ENCODE data around the gene EHD2. TPM values are rescaled to one million over a fixed set of nuclear protein-coding genes. Genes with fewer than 3 reads are reported as not detected.

The EHD2 gene
- total and polyA plus RNA-seq, 4 donors, result 68.0 to 190 (median 127) TPM

DNA sequence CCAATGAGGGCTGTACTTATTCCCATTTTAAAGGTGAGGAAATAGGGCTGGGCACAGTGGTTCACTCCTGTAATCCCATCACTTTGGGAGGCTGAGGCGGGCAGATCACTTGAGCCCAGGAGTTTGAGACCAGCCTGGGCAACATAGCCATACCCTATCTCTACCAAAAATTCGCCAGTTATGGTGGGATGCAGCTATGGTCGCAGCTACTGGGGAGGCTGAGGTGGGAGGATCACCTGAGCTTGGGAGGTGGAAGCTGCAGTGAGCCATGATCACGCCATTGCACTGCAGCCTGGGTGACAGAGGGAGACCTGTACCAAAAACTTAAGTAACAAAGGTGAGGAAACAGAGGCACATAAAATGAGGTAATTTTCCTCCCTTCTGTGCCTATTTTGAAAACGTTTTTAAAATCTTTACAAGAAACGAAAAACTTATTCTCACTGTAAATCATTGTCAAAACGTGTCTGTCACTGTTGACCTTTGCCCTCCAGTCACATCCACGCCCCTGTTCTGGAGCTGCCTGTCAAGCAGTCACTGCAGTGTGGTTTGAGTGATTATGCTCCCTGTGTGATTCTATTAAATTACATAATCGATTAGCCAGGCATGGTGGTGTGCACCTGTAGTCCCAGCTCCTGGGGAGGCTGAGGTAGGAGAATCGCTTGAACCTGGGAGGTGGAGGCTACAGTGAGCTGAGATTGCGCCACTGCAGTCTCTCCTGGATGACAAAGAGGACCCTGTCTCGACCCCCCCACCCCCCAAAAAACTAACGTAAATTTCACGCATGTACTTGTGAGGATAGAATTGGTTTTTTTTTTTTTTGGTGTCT, 44.6 kb downstream of the EHD2 start:
- Histone ChIP-seq H3K27ac (ENCODE audit: low read depth in 1 of 2, low read length in 1 of 2) (no peak overlapping the region), H3K4me3 (no peak overlapping the region), H3K27me3 (ENCODE audit: control insufficient read depth in 3 of 3, insufficient read depth in 3 of 3, low read length in 2 of 3) (no peaks in the 10 kb centered on the region), H3K36me3 (ENCODE audit: control insufficient read depth in 4 of 4, insufficient read depth in 4 of 4, low read length in 4 of 4) (peaks cover 20 to 55% (median 35%) of the 10 kb centered on the region in 4 donors), H3K9me3 (ENCODE audit: control insufficient read depth in 4 of 4, insufficient read depth in 3 of 4, low read length in 3 of 4) (peaks cover 0 to 5% (median 0%) of the 10 kb centered on the region in 4 donors), H3K9ac (ENCODE audit: insufficient read depth in 1 of 2, low read length in 2 of 2) (no peak overlapping the region), H3K4me1 (ENCODE audit: control insufficient read depth in 5 of 5, insufficient read depth in 5 of 5, low read length in 5 of 5) (peaks cover 0 to under 1% (median 0%) of the 10 kb centered on the region in 5 donors)
- no peak for TF ChIP-seq CTCF (IDR thresholded peaks at IDR 0.05; ENCODE audit: control extremely low read depth, extremely low read depth)
- ATAC-seq (ENCODE audit: insufficient read depth, low FRiP score) (no peak), DNase-seq (no peak)
- WGBS, 2 donors, result 83 to 84% methylated on average over 14 of the region's 14 CpGs

GRCh38 chr19:47758443-47758804, 45.2 kb downstream of the EHD2 start:
- Histone ChIP-seq H3K27me3 (ENCODE audit: control insufficient read depth in 3 of 3, insufficient read depth in 3 of 3, low read length in 2 of 3) (no peaks in the 10 kb centered on the region), H3K4me1 (ENCODE audit: control insufficient read depth in 5 of 5, insufficient read depth in 5 of 5, low read length in 5 of 5) (peaks cover 0 to 3% (median 0%) of the 10 kb centered on the region in 5 donors), H3K36me3 (ENCODE audit: control insufficient read depth in 4 of 4, insufficient read depth in 4 of 4, low read length in 4 of 4) (peaks cover 16 to 50% (median 32%) of the 10 kb centered on the region in 4 donors), H3K9me3 (ENCODE audit: control insufficient read depth in 4 of 4, insufficient read depth in 3 of 4, low read length in 3 of 4) (peaks cover 0 to 5% (median 0%) of the 10 kb centered on the region in 4 donors), H3K27ac (ENCODE audit: low read depth in 1 of 2, low read length in 1 of 2) (no peak overlapping the region), H3K9ac (ENCODE audit: insufficient read depth in 1 of 2, low read length in 2 of 2) (no peak overlapping the region), H3K4me3 (no peak overlapping the region)
- 89 to 93% methylated on average over 5 of the region's 5 CpGs for WGBS, 2 donors
- no peak for TF ChIP-seq CTCF (IDR thresholded peaks at IDR 0.05; ENCODE audit: control extremely low read depth, extremely low read depth)
- no peak for ATAC-seq (ENCODE audit: insufficient read depth, low FRiP score)
- no peak for DNase-seq

DNA sequence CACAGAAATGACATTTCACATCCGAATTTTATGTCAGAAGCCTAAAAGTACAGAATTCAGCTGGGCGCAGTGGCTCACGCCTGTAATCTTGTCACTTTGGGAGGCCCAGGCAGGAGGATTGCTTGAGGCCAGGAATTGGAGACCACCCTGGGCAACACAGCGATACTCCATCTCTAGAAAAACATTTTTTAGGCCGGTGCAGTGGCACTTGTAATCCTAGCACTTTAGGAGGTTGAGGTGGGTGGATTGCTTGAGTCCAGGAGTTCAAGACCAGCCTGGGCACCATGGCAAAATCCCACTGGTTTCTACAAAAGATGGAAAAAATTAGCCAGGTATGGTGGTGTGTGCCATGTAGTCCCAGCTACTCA, 47.4 kb downstream of the EHD2 start:
- WGBS, 2 donors, result 74 to 97% methylated on average over 5 of the region's 5 CpGs
- no peak overlapping the region for H3K4me3 ChIP-seq
- DNase-seq (no peak), ATAC-seq (ENCODE audit: insufficient read depth, low FRiP score) (no peak)
- no peak for TF ChIP-seq CTCF (IDR thresholded peaks at IDR 0.05; ENCODE audit: control extremely low read depth, extremely low read depth)
- no peak overlapping the region for H3K9ac ChIP-seq (ENCODE audit: insufficient read depth in 1 of 2, low read length in 2 of 2)
- no peak overlapping the region for H3K27ac ChIP-seq (ENCODE audit: low read depth in 1 of 2, low read length in 1 of 2)
- H3K27me3 ChIP-seq (ENCODE audit: control insufficient read depth in 3 of 3, insufficient read depth in 3 of 3, low read length in 2 of 3), result no peaks in the 10 kb centered on the region
- peaks cover 0 to 3% (median 0%) of the 10 kb centered on the region in 5 donors for H3K4me1 ChIP-seq (ENCODE audit: control insufficient read depth in 5 of 5, insufficient read depth in 5 of 5, low read length in 5 of 5)
- peaks cover 0 to 5% (median 0%) of the 10 kb centered on the region in 4 donors for H3K9me3 ChIP-seq (ENCODE audit: control insufficient read depth in 4 of 4, insufficient read depth in 3 of 4, low read length in 3 of 4)
- H3K36me3 ChIP-seq (ENCODE audit: control insufficient read depth in 4 of 4, insufficient read depth in 4 of 4, low read length in 4 of 4), result peaks cover 12 to 31% (median 22%) of the 10 kb centered on the region in 4 donors

All from lung (tissue), 12 donors.